ENCODE measurements around the gene PRPF18.

Gene PRPF18

GRCh38 chr10:13571541-13571940 is 15.2 kb upstream of the PRPF18 start:
- H3K4me1 ChIP-seq (ENCODE audit: control insufficient read depth, insufficient read depth, low read length, unreplicated experiment): no peaks in the 10 kb centered on the region
- no peaks in the 10 kb centered on the region for H3K79me2 ChIP-seq (ENCODE audit: control insufficient read depth, insufficient read depth, low read length, unreplicated experiment)
- H2AFZ ChIP-seq (ENCODE audit: low read length, unreplicated experiment): no peak overlapping the region
- H3K27ac ChIP-seq (ENCODE audit: low read depth, low read length): no peak overlapping the region
- no peaks in the 10 kb centered on the region for H3K36me3 ChIP-seq (ENCODE audit: insufficient read depth, low read length)
- H3K4me3 ChIP-seq (ENCODE audit: low read depth, low read length): no peak overlapping the region
- peaks cover 36% of the 10 kb centered on the region; the same call in 1 of the 2 replicates for H3K27me3 ChIP-seq (ENCODE audit: insufficient read depth, low read length)

GRCh38 chr10:13573960-13574359 is 12.8 kb upstream of the PRPF18 start:
- Histone ChIP-seq H3K27me3 (ENCODE audit: insufficient read depth, low read length) (peaks cover 30% of the 10 kb centered on the region), H3K36me3 (ENCODE audit: insufficient read depth, low read length) (no peaks in the 10 kb centered on the region), H2AFZ (ENCODE audit: low read length, unreplicated experiment) (no peak overlapping the region), H3K27ac (ENCODE audit: low read depth, low read length) (no peak overlapping the region), H3K4me1 (ENCODE audit: control insufficient read depth, insufficient read depth, low read length, unreplicated experiment) (no peaks in the 10 kb centered on the region), H3K79me2 (ENCODE audit: control insufficient read depth, insufficient read depth, low read length, unreplicated experiment) (no peaks in the 10 kb centered on the region), H3K4me3 (ENCODE audit: low read depth, low read length) (no peak overlapping the region)

- Histone ChIP-seq H2AFZ (ENCODE audit: low read length, unreplicated experiment) (no peak overlapping the region), H3K27me3 (ENCODE audit: insufficient read depth, low read length) (peaks cover 48% of the 10 kb centered on the region), H3K4me3 (ENCODE audit: low read depth, low read length) (no peak overlapping the region), H3K36me3 (ENCODE audit: insufficient read depth, low read length) (no peaks in the 10 kb centered on the region), H3K4me1 (ENCODE audit: control insufficient read depth, insufficient read depth, low read length, unreplicated experiment) (peaks cover 3% of the 10 kb centered on the region), H3K79me2 (ENCODE audit: control insufficient read depth, insufficient read depth, low read length, unreplicated experiment) (peaks cover 29% of the 10 kb centered on the region), H3K27ac (ENCODE audit: low read depth, low read length) (no peak overlapping the region)
Measured at GRCh38 chr10:13585195-13585751, 1.5 kb upstream of the PRPF18 start.

- Histone ChIP-seq H3K79me2 (ENCODE audit: control insufficient read depth, insufficient read depth, low read length, unreplicated experiment) (peaks cover 29% of the 10 kb centered on the region), H2AFZ (ENCODE audit: low read length, unreplicated experiment) (no peak overlapping the region), H3K36me3 (ENCODE audit: insufficient read depth, low read length) (no peaks in the 10 kb centered on the region)
Measured at GRCh38 chr10:13585943-13586342, 822 bp upstream of the PRPF18 start.

GRCh38 chr10:13587391-13587790 is 626 bp downstream of the PRPF18 start:
- H3K79me2 ChIP-seq (ENCODE audit: control insufficient read depth, insufficient read depth, low read length, unreplicated experiment): peaks cover 29% of the 10 kb centered on the region
- peak overlapping the region; percentile 97 for H3K4me3 ChIP-seq (ENCODE audit: low read depth, low read length)
- peak overlapping the region; percentile 86 for H2AFZ ChIP-seq (ENCODE audit: low read length, unreplicated experiment)
- H3K27ac ChIP-seq (ENCODE audit: low read depth, low read length): no peak overlapping the region
- H3K36me3 ChIP-seq (ENCODE audit: insufficient read depth, low read length): no peaks in the 10 kb centered on the region
- H3K4me1 ChIP-seq (ENCODE audit: control insufficient read depth, insufficient read depth, low read length, unreplicated experiment): peaks cover 3% of the 10 kb centered on the region
- H3K27me3 ChIP-seq (ENCODE audit: insufficient read depth, low read length): peaks cover 28% of the 10 kb centered on the region

More at GRCh38 chr10:13585943-13586342, 822 bp upstream of the PRPF18 start:
- Histone ChIP-seq H3K4me1 (ENCODE audit: control insufficient read depth, insufficient read depth, low read length, unreplicated experiment) (peaks cover 3% of the 10 kb centered on the region), H3K4me3 (ENCODE audit: low read depth, low read length) (no peak overlapping the region), H3K27ac (ENCODE audit: low read depth, low read length) (no peak overlapping the region), H3K27me3 (ENCODE audit: insufficient read depth, low read length) (peaks cover 41% of the 10 kb centered on the region)

GRCh38 chr10:13589316-13589715 is 2.6 kb downstream of the PRPF18 start:
- Histone ChIP-seq H3K36me3 (ENCODE audit: insufficient read depth, low read length) (0 out of 2 replicates have a peak, but pooled peaks cover 3% of the 10 kb centered on the region), H3K27me3 (ENCODE audit: insufficient read depth, low read length) (peaks cover 9% of the 10 kb centered on the region), H3K4me3 (ENCODE audit: low read depth, low read length) (no peak overlapping the region), H3K4me1 (ENCODE audit: control insufficient read depth, insufficient read depth, low read length, unreplicated experiment) (peaks cover 3% of the 10 kb centered on the region), H3K79me2 (ENCODE audit: control insufficient read depth, insufficient read depth, low read length, unreplicated experiment) (peaks cover 33% of the 10 kb centered on the region), H3K27ac (ENCODE audit: low read depth, low read length) (no peak overlapping the region), H2AFZ (ENCODE audit: low read length, unreplicated experiment) (no peak overlapping the region)

GRCh38 chr10:13590886-13591285 is 4.1 kb downstream of the PRPF18 start:
- no peak overlapping the region for H2AFZ ChIP-seq (ENCODE audit: low read length, unreplicated experiment)
- no peak overlapping the region for H3K4me3 ChIP-seq (ENCODE audit: low read depth, low read length)
- peaks cover 3% of the 10 kb centered on the region for H3K4me1 ChIP-seq (ENCODE audit: control insufficient read depth, insufficient read depth, low read length, unreplicated experiment)
- H3K36me3 ChIP-seq (ENCODE audit: insufficient read depth, low read length): 0 out of 2 replicates have a peak, but pooled peaks cover 3% of the 10 kb centered on the region
- H3K79me2 ChIP-seq (ENCODE audit: control insufficient read depth, insufficient read depth, low read length, unreplicated experiment): peaks cover 33% of the 10 kb centered on the region
- H3K27ac ChIP-seq (ENCODE audit: low read depth, low read length): no peak overlapping the region
- H3K27me3 ChIP-seq (ENCODE audit: insufficient read depth, low read length): no peaks in the 10 kb centered on the region

GRCh38 chr10:13592306-13592705 is 5.5 kb downstream of the PRPF18 start:
- Histone ChIP-seq H3K36me3 (ENCODE audit: insufficient read depth, low read length) (0 out of 2 replicates have a peak, but pooled peaks cover 3% of the 10 kb centered on the region), H3K79me2 (ENCODE audit: control insufficient read depth, insufficient read depth, low read length, unreplicated experiment) (peaks cover 28% of the 10 kb centered on the region), H3K4me3 (ENCODE audit: low read depth, low read length) (no peak overlapping the region), H2AFZ (ENCODE audit: low read length, unreplicated experiment) (no peak overlapping the region), H3K4me1 (ENCODE audit: control insufficient read depth, insufficient read depth, low read length, unreplicated experiment) (peaks cover 3% of the 10 kb centered on the region), H3K27me3 (ENCODE audit: insufficient read depth, low read length) (no peaks in the 10 kb centered on the region), H3K27ac (ENCODE audit: low read depth, low read length) (no peak overlapping the region)

- Histone ChIP-seq H3K36me3 (ENCODE audit: insufficient read depth, low read length) (0 out of 2 replicates have a peak, but pooled peaks cover 3% of the 10 kb centered on the region), H3K79me2 (ENCODE audit: control insufficient read depth, insufficient read depth, low read length, unreplicated experiment) (peaks cover 17% of the 10 kb centered on the region), H3K27me3 (ENCODE audit: insufficient read depth, low read length) (no peaks in the 10 kb centered on the region), H2AFZ (ENCODE audit: low read length, unreplicated experiment) (no peak overlapping the region), H3K27ac (ENCODE audit: low read depth, low read length) (no peak overlapping the region), H3K4me3 (ENCODE audit: low read depth, low read length) (no peak overlapping the region), H3K4me1 (ENCODE audit: control insufficient read depth, insufficient read depth, low read length, unreplicated experiment) (no peaks in the 10 kb centered on the region)
Measured at GRCh38 chr10:13593535-13593934, 6.8 kb downstream of the PRPF18 start.

- Histone ChIP-seq H3K27ac (ENCODE audit: low read depth, low read length) (no peak overlapping the region), H2AFZ (ENCODE audit: low read length, unreplicated experiment) (no peak overlapping the region), H3K79me2 (ENCODE audit: control insufficient read depth, insufficient read depth, low read length, unreplicated experiment) (peaks cover 6% of the 10 kb centered on the region), H3K4me1 (ENCODE audit: control insufficient read depth, insufficient read depth, low read length, unreplicated experiment) (no peaks in the 10 kb centered on the region), H3K27me3 (ENCODE audit: insufficient read depth, low read length) (no peaks in the 10 kb centered on the region), H3K4me3 (ENCODE audit: low read depth, low read length) (no peak overlapping the region), H3K36me3 (ENCODE audit: insufficient read depth, low read length) (0 out of 2 replicates have a peak, but pooled peaks cover 3% of the 10 kb centered on the region)
Measured at GRCh38 chr10:13594641-13595040, 7.9 kb downstream of the PRPF18 start.

- no peaks in the 10 kb centered on the region for H3K27me3 ChIP-seq (ENCODE audit: insufficient read depth, low read length)
- no peak overlapping the region for H3K4me3 ChIP-seq (ENCODE audit: low read depth, low read length)
- H3K27ac ChIP-seq (ENCODE audit: low read depth, low read length): no peak overlapping the region
- H3K36me3 ChIP-seq (ENCODE audit: insufficient read depth, low read length): peaks cover 7% of the 10 kb centered on the region
- H3K4me1 ChIP-seq (ENCODE audit: control insufficient read depth, insufficient read depth, low read length, unreplicated experiment): no peaks in the 10 kb centered on the region
- no peak overlapping the region for H2AFZ ChIP-seq (ENCODE audit: low read length, unreplicated experiment)
- peaks cover 1% of the 10 kb centered on the region for H3K79me2 ChIP-seq (ENCODE audit: control insufficient read depth, insufficient read depth, low read length, unreplicated experiment)
Measured at GRCh38 chr10:13597909-13598308, 11.1 kb downstream of the PRPF18 start.

Measured in ACC112 (cell line).